ENCODE measurements around the gene REP15. TPM values are rescaled to one million over a fixed set of nuclear protein-coding genes. Genes with fewer than 3 reads are reported as not detected.

Gene REP15
- total and polyA plus RNA-seq, 4 donors: 0.58 to 2.1 (median 1.0) TPM

DNA sequence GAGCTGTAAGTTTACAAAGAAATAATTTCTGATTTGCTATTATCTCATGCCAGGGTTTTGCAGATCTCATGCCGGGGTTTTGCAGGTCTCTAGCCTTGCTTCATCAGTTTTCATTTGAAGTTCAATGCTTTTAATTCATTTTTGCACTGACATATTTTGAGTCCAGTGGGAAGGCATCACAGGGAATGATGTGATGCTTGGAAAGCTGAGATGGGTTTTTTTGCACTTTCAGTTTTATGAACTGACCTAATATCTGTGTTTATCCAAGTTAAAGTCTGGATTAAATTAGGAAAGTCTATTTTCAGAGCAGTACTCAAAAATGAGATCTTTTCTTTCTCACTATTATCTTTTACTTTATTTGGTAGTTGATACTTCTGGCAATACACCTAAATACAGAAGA lies 23.6 kb upstream of the REP15 start:
- 96% methylated on average over 1 of the region's 1 CpG for WGBS
- no peaks in the 10 kb centered on the region for H3K4me1 ChIP-seq (ENCODE audit: control insufficient read depth in 4 of 4, insufficient read depth in 4 of 4, low read length in 3 of 4)
- H3K36me3 ChIP-seq (ENCODE audit: control insufficient read depth in 4 of 4, insufficient read depth in 3 of 4, low read depth in 1 of 4, low read length in 3 of 4): peaks cover 3 to 45% (median 21%) of the 10 kb centered on the region in 4 donors
- no peak overlapping the region for H3K27ac ChIP-seq (ENCODE audit: low read depth in 1 of 2, low read length in 2 of 2)
- TF ChIP-seq HNF4A (conservative IDR thresholded peaks at IDR 0.05) (no peak), RXRA (IDR thresholded peaks at IDR 0.05) (no peak), YY1 (IDR thresholded peaks at IDR 0.05) (no peak)
- TF ChIP-seq, protein P1, sequence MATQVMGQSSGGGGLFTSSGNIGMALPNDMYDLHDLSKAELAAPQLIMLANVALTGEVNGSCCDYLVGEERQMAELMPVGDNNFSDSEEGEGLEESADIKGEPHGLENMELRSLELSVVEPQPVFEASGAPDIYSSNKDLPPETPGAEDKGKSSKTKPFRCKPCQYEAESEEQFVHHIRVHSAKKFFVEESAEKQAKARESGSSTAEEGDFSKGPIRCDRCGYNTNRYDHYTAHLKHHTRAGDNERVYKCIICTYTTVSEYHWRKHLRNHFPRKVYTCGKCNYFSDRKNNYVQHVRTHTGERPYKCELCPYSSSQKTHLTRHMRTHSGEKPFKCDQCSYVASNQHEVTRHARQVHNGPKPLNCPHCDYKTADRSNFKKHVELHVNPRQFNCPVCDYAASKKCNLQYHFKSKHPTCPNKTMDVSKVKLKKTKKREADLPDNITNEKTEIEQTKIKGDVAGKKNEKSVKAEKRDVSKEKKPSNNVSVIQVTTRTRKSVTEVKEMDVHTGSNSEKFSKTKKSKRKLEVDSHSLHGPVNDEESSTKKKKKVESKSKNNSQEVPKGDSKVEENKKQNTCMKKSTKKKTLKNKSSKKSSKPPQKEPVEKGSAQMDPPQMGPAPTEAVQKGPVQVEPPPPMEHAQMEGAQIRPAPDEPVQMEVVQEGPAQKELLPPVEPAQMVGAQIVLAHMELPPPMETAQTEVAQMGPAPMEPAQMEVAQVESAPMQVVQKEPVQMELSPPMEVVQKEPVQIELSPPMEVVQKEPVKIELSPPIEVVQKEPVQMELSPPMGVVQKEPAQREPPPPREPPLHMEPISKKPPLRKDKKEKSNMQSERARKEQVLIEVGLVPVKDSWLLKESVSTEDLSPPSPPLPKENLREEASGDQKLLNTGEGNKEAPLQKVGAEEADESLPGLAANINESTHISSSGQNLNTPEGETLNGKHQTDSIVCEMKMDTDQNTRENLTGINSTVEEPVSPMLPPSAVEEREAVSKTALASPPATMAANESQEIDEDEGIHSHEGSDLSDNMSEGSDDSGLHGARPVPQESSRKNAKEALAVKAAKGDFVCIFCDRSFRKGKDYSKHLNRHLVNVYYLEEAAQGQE (IDR thresholded peaks at IDR 0.05): no peak
- no peaks in the 10 kb centered on the region for H3K27me3 ChIP-seq (ENCODE audit: control insufficient read depth in 4 of 4, insufficient read depth in 4 of 4, low read length in 3 of 4)
- no peaks in the 10 kb centered on the region for H3K9me3 ChIP-seq (ENCODE audit: control insufficient read depth in 4 of 4, low read length in 3 of 4)
- no peak for DNase-seq (ENCODE audit: low spot score)
- H3K9ac ChIP-seq (ENCODE audit: low read depth in 1 of 2, low read length in 2 of 2): no peak overlapping the region
- no peak overlapping the region for H3K4me3 ChIP-seq (ENCODE audit: low read depth in 1 of 3, low read length in 3 of 3)

DNA sequence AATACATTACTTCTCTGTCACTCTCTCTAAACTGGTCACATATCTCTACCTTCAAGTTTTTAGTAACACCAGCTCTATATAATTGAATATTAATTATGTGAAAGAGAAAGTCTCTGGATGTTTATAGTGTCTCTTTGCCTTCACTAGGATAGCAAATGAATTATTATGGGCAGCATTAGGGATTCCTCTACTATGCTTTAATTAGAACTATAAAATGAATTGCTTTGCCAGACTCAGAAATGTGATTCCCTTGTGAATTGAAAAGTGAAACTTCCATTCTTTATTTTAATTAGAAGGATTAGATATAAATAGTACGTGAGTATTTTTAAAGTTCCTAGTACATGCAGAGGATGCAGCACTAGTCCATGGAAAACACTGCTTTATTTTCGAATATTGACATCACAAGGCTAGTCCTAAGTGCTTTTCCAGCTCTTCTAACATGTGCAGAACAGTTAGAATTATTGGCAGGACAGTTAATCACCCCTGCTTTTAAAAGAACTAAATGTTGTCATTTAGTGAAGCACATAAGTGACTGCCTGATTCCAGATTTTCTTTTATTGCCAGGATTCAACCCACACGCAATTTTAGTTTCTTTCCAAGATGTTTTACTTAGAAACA lies 23.0 kb upstream of the REP15 start:
- H3K4me3 ChIP-seq (ENCODE audit: low read depth in 1 of 3, low read length in 3 of 3): no peak overlapping the region
- H3K27me3 ChIP-seq (ENCODE audit: control insufficient read depth in 4 of 4, insufficient read depth in 4 of 4, low read length in 3 of 4): no peaks in the 10 kb centered on the region
- H3K36me3 ChIP-seq (ENCODE audit: control insufficient read depth in 4 of 4, insufficient read depth in 3 of 4, low read depth in 1 of 4, low read length in 3 of 4): peaks cover 3 to 40% (median 18%) of the 10 kb centered on the region in 4 donors
- TF ChIP-seq, protein P2, sequence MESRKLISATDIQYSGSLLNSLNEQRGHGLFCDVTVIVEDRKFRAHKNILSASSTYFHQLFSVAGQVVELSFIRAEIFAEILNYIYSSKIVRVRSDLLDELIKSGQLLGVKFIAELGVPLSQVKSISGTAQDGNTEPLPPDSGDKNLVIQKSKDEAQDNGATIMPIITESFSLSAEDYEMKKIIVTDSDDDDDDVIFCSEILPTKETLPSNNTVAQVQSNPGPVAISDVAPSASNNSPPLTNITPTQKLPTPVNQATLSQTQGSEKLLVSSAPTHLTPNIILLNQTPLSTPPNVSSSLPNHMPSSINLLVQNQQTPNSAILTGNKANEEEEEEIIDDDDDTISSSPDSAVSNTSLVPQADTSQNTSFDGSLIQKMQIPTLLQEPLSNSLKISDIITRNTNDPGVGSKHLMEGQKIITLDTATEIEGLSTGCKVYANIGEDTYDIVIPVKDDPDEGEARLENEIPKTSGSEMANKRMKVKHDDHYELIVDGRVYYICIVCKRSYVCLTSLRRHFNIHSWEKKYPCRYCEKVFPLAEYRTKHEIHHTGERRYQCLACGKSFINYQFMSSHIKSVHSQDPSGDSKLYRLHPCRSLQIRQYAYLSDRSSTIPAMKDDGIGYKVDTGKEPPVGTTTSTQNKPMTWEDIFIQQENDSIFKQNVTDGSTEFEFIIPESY (IDR thresholded peaks at IDR 0.05): no peak
- no peak for TF ChIP-seq FOXA1 (IDR thresholded peaks at IDR 0.05)
- TF ChIP-seq, protein P1 (IDR thresholded peaks at IDR 0.05): no peak
- TF ChIP-seq RAD21 (IDR thresholded peaks at IDR 0.05): no peak
- TF ChIP-seq FOXA2 (IDR thresholded peaks at IDR 0.05): no peak
- TF ChIP-seq HNF4G (IDR thresholded peaks at IDR 0.05): no peak
- TF ChIP-seq TAF1 (conservative IDR thresholded peaks at IDR 0.05): no peak
- no peak for TF ChIP-seq GABPA (IDR thresholded peaks at IDR 0.05 in 1 of 2, conservative IDR thresholded peaks at IDR 0.05 in 1 of 2)
- no peak for TF ChIP-seq NR2F2 (IDR thresholded peaks at IDR 0.05)
- no peak for TF ChIP-seq EGR1 (IDR thresholded peaks at IDR 0.05; ENCODE audit: low read depth in 2 of 2)
- no peak for TF ChIP-seq SP1 (IDR thresholded peaks at IDR 0.05)
- TF ChIP-seq, protein P3, sequence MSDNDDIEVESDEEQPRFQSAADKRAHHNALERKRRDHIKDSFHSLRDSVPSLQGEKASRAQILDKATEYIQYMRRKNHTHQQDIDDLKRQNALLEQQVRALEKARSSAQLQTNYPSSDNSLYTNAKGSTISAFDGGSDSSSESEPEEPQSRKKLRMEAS (IDR thresholded peaks at IDR 0.05): no peak
- TF ChIP-seq RXRA (IDR thresholded peaks at IDR 0.05): no peak
- no peak for TF ChIP-seq HNF4A (conservative IDR thresholded peaks at IDR 0.05)
- WGBS: 73% methylated on average over 3 of the region's 3 CpGs
- H3K27ac ChIP-seq (ENCODE audit: low read depth in 1 of 2, low read length in 2 of 2): no peak overlapping the region
- H3K4me1 ChIP-seq (ENCODE audit: control insufficient read depth in 4 of 4, insufficient read depth in 4 of 4, low read length in 3 of 4): no peaks in the 10 kb centered on the region
- no peak for DNase-seq (ENCODE audit: low spot score)
- H3K9ac ChIP-seq (ENCODE audit: low read depth in 1 of 2, low read length in 2 of 2): no peak overlapping the region
- H3K9me3 ChIP-seq (ENCODE audit: control insufficient read depth in 4 of 4, low read length in 3 of 4): no peaks in the 10 kb centered on the region

All from liver (tissue), 9 donors.